Stimulated activated CD4-positive, alpha-beta T cell treated with anti-CD3 and anti-CD28 coated beads, Interleukin-1b, Interleukin-23, amount 100 ng/mL, for 24 hours (primary cell): ENCODE measurements around the gene RANBP3L.
"Not testable (repeated sequence)": the region's sequence is repeated elsewhere in the genome, so short reads cannot be mapped to it uniquely, and the experiment has no call there.

Source experiments
- DNase-seq, 4 experiments: peaks; one replicate each; pipeline ENCODE4 v3.0.0-alpha.2; 2020; ENCODE audit warnings: low read depth in 4 of 4, low spot score in 1 of 4

RANBP3L gene

GRCh38 chr5:36208786-36209185 is 92.9 kb downstream of the RANBP3L start:
- no peak for DNase-seq

- DNase-seq = no peak
Observed at GRCh38 chr5:36206913-36207312, 94.8 kb downstream of the RANBP3L start.

GRCh38 chr5:36205329-36205728 is 96.4 kb downstream of the RANBP3L start:
- no peak for DNase-seq

DNA sequence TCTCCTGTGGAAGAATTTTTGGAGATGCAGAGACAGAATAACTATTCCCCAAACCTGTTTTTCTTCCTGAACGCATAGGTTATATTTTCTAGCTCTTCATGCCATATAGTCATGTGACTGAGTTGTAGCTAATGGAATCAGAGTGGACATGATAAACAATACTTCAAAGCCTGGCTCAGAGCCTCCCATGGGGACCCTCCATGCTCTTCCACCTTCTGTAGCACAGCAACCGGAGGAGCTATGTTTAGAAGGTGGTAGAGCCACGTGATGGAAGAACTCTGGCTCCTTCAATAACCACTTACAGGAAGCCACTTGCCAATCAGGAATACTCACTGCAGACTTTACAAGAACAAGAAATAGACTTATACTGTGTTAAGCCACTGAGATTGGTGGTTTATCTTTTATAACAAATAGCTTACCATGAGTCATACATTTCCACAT is 99.2 kb downstream of the RANBP3L start:
- DNase-seq = no peak

- DNase-seq = no peak
Observed at GRCh38 chr5:36200513-36200912, 101.2 kb downstream of the RANBP3L start.

GRCh38 chr5:36199620-36200019 is 102.1 kb downstream of the RANBP3L start:
- DNase-seq = no peak

DNA sequence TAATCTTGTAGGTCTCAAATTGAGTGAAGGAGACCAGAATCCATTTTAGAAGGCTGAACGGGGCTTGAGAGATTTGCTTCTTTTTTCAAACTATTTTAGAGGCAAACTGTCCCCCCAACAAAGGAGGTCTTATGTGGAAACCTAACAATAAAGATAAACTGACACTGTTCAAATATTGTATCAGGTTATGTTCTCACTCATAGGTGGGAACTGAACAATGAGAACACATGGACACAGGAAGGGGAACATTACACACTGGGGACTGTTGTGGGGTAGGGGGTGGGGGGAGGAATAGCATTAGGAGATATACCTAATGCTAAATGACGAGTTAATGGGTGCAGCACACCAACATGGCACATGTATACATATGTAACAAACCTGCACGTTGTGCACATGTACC is 102.9 kb downstream of the RANBP3L start:
- DNase-seq = not testable (repeated sequence)
